Cardiac septum (tissue), 1 donor: ENCODE measurements around the gene GADL1. TPM values are rescaled to one million over a fixed set of nuclear protein-coding genes. Genes with fewer than 3 reads are reported as not detected.

ENCODE experiments used
- DNase-seq: peaks from one replicate; pipeline ENCODE4 v3.0.0-alpha.2; 2020; ENCODE audit warnings: low spot score
- intact Hi-C: fragments of 100-400 bp; cut with DNase I; formaldehyde crosslinking; loops from one replicate; pipeline ENCODE4 v1.14.0; 2022
- long read RNA-seq: library from polyadenylated mRNA; unstranded; transcript quantifications from one replicate; pipeline ENCODE4 v2.0.0, GENCODE V29; 2021
- total RNA-seq: library from RNA; stranded (reverse); fragmentation: NEBNext Ultra II Directional; extraction: Animal tissue kit (Norgen Biotek cat#: 25700); gene quantifications from one replicate; pipeline ENCODE4 v1.2.1, GENCODE V29; 2021
- donor health status: DM: no; HTN: no; CAD: no.

GADL1 gene, protein sequence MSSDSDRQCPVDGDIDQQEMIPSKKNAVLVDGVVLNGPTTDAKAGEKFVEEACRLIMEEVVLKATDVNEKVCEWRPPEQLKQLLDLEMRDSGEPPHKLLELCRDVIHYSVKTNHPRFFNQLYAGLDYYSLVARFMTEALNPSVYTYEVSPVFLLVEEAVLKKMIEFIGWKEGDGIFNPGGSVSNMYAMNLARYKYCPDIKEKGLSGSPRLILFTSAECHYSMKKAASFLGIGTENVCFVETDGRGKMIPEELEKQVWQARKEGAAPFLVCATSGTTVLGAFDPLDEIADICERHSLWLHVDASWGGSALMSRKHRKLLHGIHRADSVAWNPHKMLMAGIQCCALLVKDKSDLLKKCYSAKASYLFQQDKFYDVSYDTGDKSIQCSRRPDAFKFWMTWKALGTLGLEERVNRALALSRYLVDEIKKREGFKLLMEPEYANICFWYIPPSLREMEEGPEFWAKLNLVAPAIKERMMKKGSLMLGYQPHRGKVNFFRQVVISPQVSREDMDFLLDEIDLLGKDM
- 0.62 TPM for total RNA-seq
- long read RNA-seq, partial matches to known transcripts = 0 of 1 reads
- long read RNA-seq, other reads (novel, unspliced or antisense) = 1 of 1 reads

DNA sequence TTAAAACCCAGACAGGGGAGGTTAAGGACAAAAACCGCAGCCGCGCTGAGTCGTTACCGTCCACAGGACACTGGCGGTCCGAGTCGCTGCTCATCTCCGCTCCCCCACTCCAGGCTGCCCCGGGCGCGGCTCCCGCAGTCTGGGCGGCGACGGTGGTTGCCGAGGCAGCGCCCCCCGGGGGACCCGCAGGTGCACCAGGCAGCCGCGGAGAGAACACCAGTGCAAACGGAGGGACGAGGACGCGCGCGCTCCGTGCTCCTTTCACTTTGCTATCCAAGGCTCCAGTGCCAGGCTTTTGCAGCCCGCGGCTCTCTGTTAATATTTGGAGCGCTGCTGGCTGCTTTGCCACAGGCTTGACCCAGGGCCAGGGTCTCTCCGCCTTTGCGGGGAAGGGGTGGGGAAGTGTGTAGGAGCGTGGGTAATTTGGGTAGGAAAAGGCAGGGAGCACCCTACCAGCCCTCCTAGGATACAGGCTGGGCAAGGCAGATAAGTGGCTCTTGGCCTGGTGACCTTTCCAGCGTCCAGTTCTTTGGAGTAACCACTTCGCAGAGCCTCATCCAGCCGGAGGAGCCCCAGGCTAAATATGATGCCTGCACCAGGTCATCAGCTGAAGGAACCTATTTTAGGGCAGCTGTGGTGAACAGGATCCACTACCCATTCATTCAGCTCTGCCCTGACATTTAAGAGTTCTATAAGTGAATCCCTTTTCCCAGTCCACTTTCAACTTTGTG, at the start of gene GADL1:
Gene GADL1, minus strand, starts transcription at position 141 of the 731 bp plus-strand sequence. Its CDS starts 47 bp downstream, at position 94.
- intact Hi-C loops = loop anchor here (10.0 kb wide), 1 partner anchor 110 kb away; no protein-coding TSS in a partner anchor
- no peak for DNase-seq

- intact Hi-C loops = no loop called here
Observed at GRCh38 chr3:30944124-30944523, 49.7 kb upstream of the GADL1 start.

DNA sequence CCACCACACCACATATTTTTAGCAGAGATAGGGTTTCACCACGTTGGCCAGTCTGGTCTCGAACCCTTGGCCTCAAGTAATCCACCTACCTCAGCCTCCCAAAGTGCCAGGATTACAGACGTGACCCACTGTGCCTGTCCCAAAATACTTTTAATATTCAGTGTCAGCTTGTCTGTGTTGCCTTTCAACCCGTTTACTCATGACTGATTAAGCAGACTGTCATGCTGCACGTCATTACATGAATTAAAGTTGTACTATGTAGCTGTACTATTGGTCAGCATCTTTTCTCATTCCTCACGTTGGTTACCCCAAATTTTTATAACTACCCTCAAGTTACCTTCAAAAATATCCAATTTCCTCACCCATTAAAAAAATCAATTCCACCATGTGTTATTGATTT, 48.7 kb upstream of the GADL1 start:
- intact Hi-C loops = no loop called here
- no peak for DNase-seq

More at GRCh38 chr3:30944124-30944523, 49.7 kb upstream of the GADL1 start:
- no peak for DNase-seq

- intact Hi-C loops = no loop called here
- DNase-seq = no peak
Observed at GRCh38 chr3:30941342-30941741, 46.9 kb upstream of the GADL1 start.

DNA sequence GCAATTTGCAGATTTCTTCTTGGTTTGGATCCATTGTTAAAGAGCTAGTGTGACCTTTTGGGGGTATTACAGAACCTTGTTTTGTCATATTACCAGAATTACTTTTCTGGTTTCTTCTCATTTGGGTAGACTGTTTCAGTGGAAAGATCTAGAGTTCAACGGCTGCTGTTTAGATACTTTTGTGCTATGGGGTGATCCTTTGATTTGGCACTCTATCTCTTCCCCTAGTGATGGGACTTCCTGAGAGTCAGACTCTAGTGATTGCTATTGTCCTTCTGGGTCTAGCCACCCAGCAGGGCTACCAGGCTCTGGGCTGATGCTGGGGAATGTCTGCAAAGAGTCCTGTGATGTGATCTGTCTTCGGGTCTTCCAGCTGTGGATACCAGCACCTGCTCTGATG, 46.3 kb upstream of the GADL1 start:
- no peak for DNase-seq
- intact Hi-C loops = no loop called here

DNA sequence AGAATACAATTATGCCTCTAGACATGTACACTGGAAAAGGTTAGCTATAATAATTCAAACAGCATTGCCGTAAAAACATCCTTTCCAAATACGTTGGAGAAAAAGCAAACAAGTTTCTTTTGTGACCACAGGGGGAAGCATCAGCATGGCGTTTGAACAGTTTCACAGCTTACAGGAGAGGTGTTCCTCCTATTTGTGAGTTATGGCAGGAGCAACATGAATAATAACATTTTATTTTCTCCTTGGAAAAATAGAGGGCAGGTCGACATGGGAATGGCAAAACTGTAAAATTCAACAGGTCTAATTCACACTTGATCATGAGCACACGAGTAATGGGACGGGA, 39.7 kb upstream of the GADL1 start:
- no peak for DNase-seq
- intact Hi-C loops = no loop called here

DNA sequence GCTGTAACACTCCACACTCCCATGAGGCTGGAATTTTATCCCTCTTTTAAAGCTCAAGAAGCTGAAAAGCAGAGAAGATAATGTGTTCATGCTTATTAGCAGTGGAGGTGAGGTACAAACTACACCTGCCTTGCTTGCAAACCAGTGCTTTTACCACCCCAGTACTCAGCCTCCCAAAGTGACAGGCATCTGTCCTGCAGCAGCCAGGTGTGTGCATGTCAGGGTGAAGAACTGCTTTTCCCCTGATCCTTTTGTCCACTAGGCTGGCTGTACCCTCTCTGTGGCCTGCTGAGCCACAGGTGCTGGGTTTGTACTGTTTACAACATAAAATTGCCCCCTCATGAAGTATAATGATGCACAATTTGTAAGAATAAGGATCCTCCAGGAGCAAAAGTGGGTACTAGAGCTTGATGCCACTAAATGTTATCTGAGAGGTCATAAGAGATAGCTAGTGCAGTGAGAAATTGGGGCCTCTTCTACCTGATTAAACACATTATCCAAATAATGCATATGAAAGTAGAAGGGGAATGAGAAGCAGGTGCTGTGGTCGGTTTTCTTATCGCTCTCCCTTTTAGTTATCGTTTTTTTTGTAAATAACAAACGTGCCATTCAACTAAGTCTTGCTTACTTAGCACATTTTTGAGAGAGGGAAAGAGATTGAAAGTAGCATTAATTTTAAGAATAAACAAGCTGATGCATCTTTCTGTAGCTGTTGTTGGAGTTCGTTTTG, 39.2 kb upstream of the GADL1 start:
- DNase-seq = no peak
- intact Hi-C loops = no loop called here

DNA sequence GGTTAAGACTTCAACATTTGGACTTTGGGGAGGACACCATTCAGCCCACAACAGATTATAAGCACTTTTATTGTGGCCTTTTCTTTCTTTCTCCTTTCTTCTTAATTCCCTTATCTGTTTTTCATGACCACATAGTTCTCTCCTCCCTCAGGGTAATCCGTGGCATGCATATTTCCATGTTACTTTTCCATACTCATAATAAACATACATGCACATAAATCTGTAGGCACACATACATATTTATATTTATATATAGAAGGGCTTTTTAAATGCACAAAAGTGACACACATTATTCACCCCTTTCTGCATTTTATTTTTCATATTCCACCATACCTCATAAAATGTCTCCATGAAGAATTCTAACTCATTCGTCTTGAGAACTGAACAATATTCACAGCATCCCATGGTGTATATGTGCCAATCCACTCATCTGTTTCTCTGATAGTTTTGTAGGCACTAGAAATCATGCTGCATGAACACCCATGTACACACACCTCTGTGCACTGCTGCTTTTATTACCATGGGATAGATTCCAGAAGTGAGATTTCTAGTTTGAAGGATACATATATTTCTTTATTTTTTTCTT, 38.1 kb upstream of the GADL1 start:
- intact Hi-C loops = no loop called here
- no peak for DNase-seq

GRCh38 chr3:30924763-30925162, 30.3 kb upstream of the GADL1 start:
- no peak for DNase-seq
- intact Hi-C loops = no loop called here

DNA sequence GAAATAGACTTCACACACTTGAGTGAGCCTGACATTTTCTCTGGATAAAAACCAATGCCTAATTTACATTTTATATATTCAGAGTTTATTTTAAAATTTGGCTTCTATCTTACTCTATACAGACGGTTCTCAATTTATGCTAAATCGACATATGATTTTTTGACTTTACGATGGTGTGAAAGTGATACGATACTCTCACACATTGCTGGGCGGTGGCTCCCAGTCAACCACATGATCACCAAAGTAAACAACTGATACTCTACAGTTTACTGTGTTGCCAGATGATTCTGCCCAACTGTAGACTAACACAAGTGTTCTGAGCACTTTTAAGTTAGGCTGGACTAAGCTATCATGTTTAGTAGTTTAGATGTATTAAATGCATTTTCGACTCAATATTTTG, 25.1 kb upstream of the GADL1 start:
- intact Hi-C loops = no loop called here
- DNase-seq = no peak

DNA sequence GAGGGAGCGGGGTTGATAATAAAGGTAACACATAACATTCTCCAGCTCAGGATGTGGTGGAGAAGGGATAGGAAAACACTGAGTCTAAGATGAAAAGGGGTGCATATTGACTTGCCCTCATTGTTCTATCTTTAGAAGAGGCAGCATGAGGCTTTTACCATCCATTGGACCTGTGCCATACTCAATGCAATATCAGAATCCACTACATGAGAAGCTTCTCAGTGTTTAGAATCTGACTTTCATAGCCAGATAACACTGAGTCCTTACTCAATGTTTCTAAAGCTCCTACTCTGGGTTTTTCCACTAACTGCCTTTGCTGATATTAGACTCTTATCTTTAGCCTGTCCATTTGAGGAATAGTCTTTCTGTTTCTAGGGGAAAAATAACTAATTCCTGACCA, 24.3 kb upstream of the GADL1 start:
- DNase-seq = no peak
- intact Hi-C loops = no loop called here

- no peak for DNase-seq
- intact Hi-C loops = no loop called here
Observed at GRCh38 chr3:30915782-30916181, 21.3 kb upstream of the GADL1 start.

DNA sequence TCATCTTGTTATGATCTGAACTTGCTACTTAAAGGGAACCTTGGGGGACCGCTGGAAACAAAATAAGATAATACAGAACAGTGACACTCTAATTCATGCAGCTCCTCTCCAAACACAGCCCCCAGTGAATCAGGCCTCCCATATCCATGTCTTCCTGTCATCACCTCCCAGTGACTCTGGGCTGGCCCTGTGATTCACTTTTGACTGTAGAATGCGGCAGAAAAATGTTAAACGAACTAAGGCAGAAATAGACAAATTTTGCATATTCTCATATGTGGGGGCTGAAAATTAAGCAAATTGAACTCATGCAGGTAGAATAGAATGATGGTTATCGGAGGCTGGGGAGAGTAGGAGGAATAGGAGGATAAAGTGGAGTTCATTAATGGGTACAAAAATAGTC, 20.2 kb upstream of the GADL1 start:
- intact Hi-C loops = no loop called here
- no peak for DNase-seq

DNA sequence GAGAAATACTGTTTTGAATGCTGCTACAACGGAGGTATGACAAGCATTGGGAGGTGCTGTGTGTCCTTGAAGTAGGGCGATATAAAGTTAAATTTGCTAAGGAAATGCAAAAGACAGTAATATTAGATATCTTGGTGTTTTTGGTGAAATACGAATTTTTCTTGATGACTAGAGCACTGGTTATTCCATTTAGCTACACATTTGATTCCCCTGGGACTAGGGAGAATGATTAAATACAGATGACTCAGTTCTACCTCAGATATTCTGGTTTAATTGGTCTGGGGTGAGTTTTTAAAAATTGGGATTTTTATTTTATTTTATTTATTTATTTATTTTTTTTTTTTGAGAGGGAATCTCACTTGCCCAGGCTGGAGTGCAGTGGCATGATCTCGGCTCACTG, 18.7 kb upstream of the GADL1 start:
- intact Hi-C loops = no loop called here
- DNase-seq = no peak

- no peak for DNase-seq
- intact Hi-C loops = no loop called here
Observed at GRCh38 chr3:30912301-30912700, 17.8 kb upstream of the GADL1 start.

DNA sequence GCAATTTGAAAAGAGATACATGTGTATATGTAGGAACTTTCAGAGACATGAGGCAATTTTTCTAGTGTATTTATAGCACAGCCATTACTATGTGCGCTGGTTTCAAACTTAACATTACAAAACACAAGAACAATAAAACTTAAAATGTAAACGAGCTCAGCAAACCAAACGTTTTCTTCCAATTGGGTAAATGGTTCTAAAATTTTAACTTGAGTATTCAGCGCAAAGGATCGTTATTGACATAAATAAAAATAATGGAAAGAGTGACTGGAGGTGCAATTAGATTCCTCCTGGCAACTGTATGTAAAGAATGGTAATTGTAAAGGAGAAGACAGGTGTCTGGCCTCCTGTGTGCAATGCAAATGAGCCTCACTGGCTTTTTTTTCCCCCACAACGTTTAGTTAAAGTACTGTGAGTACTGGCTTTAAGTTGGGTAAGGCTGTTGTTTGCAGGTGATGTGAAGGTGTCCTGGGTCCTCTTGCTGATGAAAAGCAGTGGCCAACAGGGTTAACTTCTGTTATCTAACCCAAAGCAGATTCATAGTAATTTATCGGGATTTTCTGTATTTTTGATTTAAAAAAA, 14.1 kb upstream of the GADL1 start:
- DNase-seq = no peak
- intact Hi-C loops = no loop called here

DNA sequence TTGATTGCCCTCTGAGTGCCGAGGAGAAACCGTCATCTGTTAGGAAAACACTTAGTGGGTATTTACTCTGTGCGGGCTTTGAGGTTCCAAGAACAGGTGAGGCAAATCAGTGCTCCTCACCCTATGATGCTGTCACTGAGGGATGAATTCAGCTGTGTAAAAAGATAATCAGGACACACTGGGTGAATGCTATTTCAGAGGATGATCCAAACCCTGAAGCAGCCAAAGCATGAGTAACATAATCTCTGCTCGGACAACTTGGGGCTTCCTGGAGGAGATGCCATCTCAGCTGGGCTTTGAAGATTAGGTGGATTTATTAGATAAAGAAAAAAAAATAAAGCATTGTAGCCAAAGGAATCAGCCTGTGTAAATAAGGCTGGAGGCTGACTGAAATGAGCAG, 10.5 kb upstream of the GADL1 start:
- no peak for DNase-seq
- intact Hi-C loops = no loop called here

DNA sequence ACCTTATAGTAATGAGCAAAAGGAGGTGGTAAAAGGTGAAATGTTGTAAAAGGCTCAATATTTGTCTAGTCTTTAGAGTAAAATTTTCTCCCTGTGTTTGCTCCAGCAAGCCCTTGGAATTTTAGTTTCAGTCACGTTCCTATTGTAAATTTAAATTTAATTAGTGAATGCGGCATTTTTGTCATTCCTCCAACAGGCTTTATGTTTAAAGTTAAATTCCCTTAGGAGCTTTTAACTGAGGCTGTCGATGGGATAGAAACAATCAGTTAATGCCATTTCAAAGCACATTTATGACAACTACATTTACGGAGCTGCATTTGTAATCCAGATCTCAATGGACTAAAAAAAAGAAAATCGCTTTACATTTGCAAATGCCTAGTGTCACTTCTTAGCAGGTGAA, 868 bp upstream of the GADL1 start:
- DNase-seq = no peak
- intact Hi-C loops = loop anchor here (10.0 kb wide), 1 partner anchor 111 kb away; no protein-coding TSS in a partner anchor

DNA sequence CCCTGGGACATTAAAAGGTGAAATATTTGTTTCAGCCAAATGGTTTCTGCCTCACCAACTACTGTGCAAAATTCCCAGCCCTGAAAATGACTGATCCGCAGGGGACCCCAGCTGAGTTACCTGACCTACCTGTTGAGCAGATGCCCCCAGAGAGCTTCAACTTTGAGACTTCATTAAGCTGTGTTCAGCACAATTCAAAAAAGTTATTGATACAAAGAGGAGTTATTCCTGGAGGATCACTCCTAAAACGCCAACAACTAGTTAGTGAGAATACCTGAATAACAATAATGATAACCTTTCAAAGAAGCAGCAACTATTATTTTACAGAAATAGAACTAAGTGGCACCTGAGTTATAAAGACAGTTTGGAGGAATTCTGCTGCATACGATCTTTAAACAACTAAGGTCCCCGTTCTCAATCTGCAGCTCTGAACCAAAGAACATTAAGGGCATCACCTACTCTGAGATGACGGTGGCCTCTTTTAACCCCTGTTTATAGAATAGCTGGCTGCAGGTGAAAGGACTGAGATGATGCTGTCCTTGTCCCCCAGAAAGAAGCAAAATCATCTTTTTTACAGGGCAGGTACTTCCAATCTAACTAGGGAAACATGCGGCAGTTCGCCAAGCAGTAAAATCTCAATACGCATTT, 659 bp downstream of the GADL1 start:
- DNase-seq = no peak
- intact Hi-C loops = loop anchor here (10.0 kb wide), 1 partner anchor 109 kb away; no protein-coding TSS in a partner anchor
